T-cell (primary cell): ENCODE data around the gene RNASE8. TPM values are rescaled to one million over a fixed set of nuclear protein-coding genes. Genes with fewer than 3 reads are reported as not detected.
A peak's percentile ranks its signal among the peaks of the same experiment; 100 is the strongest.

Experiments
- ATAC-seq, 4 experiments: fragments of 200-7000 bp in 3 of 4; fragments of 150-1000 bp in 1 of 4; cut with Tn5 transposase; replicated peaks in 1 of 4; 1 replicate in 3 of 4; 2 replicates in 1 of 4; pipeline ENCODE4 v1.10.0; 2021; ENCODE audit warnings: moderate library complexity in 3 of 4, mild to moderate bottlenecking in 2 of 4, moderate number of reproducible peaks in 1 of 4
- CTCF ChIA-PET, 2 donors: fragments of 300-600 bp; sonication (Branson Sonifier 250); formaldehyde crosslinking; loops; one replicate each; lab custom pipeline; 2022; ENCODE audit warnings: antibody characterized with exemption in 2 of 2; lab: Charles Lee
- POLR2A ChIA-PET, 2 donors: fragments of 300-600 bp; sonication (Branson Sonifier 250); formaldehyde crosslinking; loops; one replicate each; lab custom pipeline; 2022; ENCODE audit warnings: antibody characterized with exemption in 2 of 2; lab: Charles Lee
- DNase-seq, 35 experiments: peaks; one replicate each; pipeline versions ENCODE4 v3.0.0 to v3.0.0-alpha.2; 2013 to 2023
- H3K27ac ChIP-seq: one replicate; pipeline ENCODE4 v1.5.1; 2013; ENCODE audit warnings: low read length
- H3K27me3 ChIP-seq, 2 experiments: replicated peaks in 1 of 2; 1 replicate in 1 of 2; 2 replicates in 1 of 2; pipeline versions ENCODE4 v1.6.1 to v1.7.0; 2013; ENCODE audit warnings: low read length in 1 of 2, mixed read lengths in 1 of 2; ENCODE audit not compliant: control insufficient read depth in 2 of 2, insufficient read depth in 2 of 2; ENCODE audit errors: extremely low read depth in 1 of 2
- H3K36me3 ChIP-seq, 2 donors: 1 replicate in 1 of 2; 2 replicates in 1 of 2; pipeline versions ENCODE4 v1.6.1 to v1.7.0; 2013; ENCODE audit warnings: low read length in 1 of 2; ENCODE audit not compliant: control insufficient read depth in 2 of 2, insufficient read depth in 1 of 2; ENCODE audit errors: extremely low read depth in 1 of 2
- H3K4me1 ChIP-seq, 2 experiments: 1 replicate in 1 of 2; 2 replicates in 1 of 2; pipeline versions ENCODE4 v1.6.1 to v1.7.0; 2013; ENCODE audit warnings: low read length in 2 of 2, mixed read lengths in 1 of 2; ENCODE audit not compliant: insufficient read depth in 2 of 2, control insufficient read depth in 1 of 2; ENCODE audit errors: extremely low read depth in 1 of 2
- H3K4me3 ChIP-seq, 2 donors: 1 replicate in 1 of 2; 2 replicates in 1 of 2; pipeline versions ENCODE4 v1.5.1 to v1.7.0; 2013; ENCODE audit warnings: mild to moderate bottlenecking in 2 of 2, low read length in 1 of 2, moderate library complexity in 1 of 2; ENCODE audit not compliant: control insufficient read depth in 1 of 2; ENCODE audit errors: extremely low read depth in 1 of 2
- H3K9me3 ChIP-seq: 2 replicates; pipeline ENCODE4 v1.7.0; 2013
- H3K27ac Mint-ChIP-seq, 2 donors: one replicate each; pipeline ENCODE4 v1.8.0; 2020 to 2021; ENCODE audit warnings: mild to moderate bottlenecking in 2 of 2, mixed read lengths in 2 of 2
- H3K27me3 Mint-ChIP-seq, 2 donors: one replicate each; pipeline ENCODE4 v1.8.0; 2021 to 2022; ENCODE audit warnings: mixed read lengths in 2 of 2
- H3K36me3 Mint-ChIP-seq: one replicate; pipeline ENCODE4 v1.8.0; 2021; ENCODE audit warnings: mixed read lengths
- H3K4me1 Mint-ChIP-seq, 3 donors: one replicate each; pipeline ENCODE4 v1.8.0; 2020 to 2022; ENCODE audit warnings: mixed read lengths in 3 of 3, mild to moderate bottlenecking in 1 of 3
- H3K4me3 Mint-ChIP-seq, 3 donors: one replicate each; pipeline ENCODE4 v1.8.0; 2020 to 2022; ENCODE audit warnings: mild to moderate bottlenecking in 3 of 3, mixed read lengths in 3 of 3, moderate library complexity in 3 of 3
- H3K9me3 Mint-ChIP-seq, 3 donors: one replicate each; pipeline ENCODE4 v1.8.0; 2020 to 2022; ENCODE audit warnings: mixed read lengths in 3 of 3
- WGBS: methylation state at CpG from one replicate; pipeline ENCODE4 v1.1.5; 2013; ENCODE audit warnings: missing lambda C conversion rate; ENCODE audit not compliant: insufficient coverage; 5-methylcytosine and 5-hydroxymethylcytosine counted together
- total RNA-seq, 35 experiments: library from RNA in 6 of 35; stranded (reverse) in 6 of 35; fragments of 120-200 nt in 1 of 35; gene quantifications; one replicate each; pipeline versions ENCODE4 v1.2.1 to v1.2.4 and lab custom pipeline; 2013 to 2026

RNASE8 gene
- total RNA-seq, 5 donors from 2014 or later (not counting 1 experiment from before 2014, with no cell fraction given) = not detected

DNA sequence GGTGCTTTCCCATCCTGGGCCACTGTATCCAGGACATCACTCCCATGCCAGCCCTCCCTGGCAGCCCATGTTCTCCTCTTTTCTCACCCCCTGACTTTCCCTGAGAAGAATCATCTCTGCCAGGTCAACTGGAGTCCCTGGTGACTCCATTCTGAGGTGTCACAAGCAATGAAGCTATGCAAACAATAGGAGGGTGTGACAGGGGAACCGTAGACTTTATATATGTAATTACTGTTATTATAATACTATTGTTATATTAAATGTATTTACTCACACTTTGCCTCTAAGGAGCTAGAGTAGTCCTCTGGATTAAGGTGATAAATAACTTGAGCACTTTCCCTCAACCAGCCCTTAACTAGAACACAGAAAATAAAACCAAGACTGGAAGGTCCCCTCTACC, 31.6 kb downstream of the RNASE8 start:
- Mint-ChIP-seq H3K27ac (no peak overlapping the region), H3K9me3 (no peaks in the 10 kb centered on the region), H3K27me3 (no peaks in the 10 kb centered on the region), H3K36me3 (peaks cover 3% of the 10 kb centered on the region), H3K4me3 (no peak overlapping the region), H3K4me1 (peaks cover 27 to 39% (median 38%) of the 10 kb centered on the region in 3 donors)
- no peak for ATAC-seq
- ChIA-PET CTCF (interaction anchor here (0.6 to 3.9 kb wide), 10 partner anchors 9 to 105 kb away, joined by 3 to 61 read pairs (median 10); partner anchors contain the start of genes ARHGEF40 (in 1 of the 2) and ZNF219 (in 1 of the 2)), POLR2A (no interaction called here)
- Histone ChIP-seq H3K36me3 (peaks cover 0 to 4% of the 10 kb centered on the region in 2 donors), H3K27ac (peak overlapping the region; percentile 96), H3K27me3 (no peaks in the 10 kb centered on the region), H3K4me1 (peaks cover 3 to 32% of the 10 kb centered on the region in 2 experiments), H3K4me3 (no peak overlapping the region), H3K9me3 (no peaks in the 10 kb centered on the region)
- DNase-seq = no peak
- no CpG with 5 or more reads among the region's 1 CpG for WGBS

DNA sequence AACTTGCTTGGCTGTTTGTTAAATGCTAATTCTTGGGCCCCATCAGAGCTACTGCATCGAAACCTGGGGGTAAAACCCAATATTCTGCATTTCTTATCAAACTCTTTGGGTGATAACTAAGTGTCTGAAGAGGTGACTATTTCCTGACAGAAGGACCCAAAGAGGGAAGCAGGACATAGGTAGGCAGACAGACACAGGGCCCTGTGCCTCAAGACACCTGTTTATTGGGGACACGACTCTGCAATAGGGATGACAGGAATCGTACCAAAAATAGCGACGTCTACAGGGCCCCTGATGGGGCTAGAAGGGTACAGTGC, 32.2 kb downstream of the RNASE8 start:
- Histone ChIP-seq H3K9me3 (no peaks in the 10 kb centered on the region), H3K27me3 (no peaks in the 10 kb centered on the region), H3K4me1 (peaks cover 3 to 32% of the 10 kb centered on the region in 2 experiments), H3K27ac (no peak overlapping the region), H3K4me3 (no peak overlapping the region), H3K36me3 (peaks cover 0 to 4% of the 10 kb centered on the region in 2 donors)
- no peak for ATAC-seq
- Mint-ChIP-seq H3K27me3 (no peaks in the 10 kb centered on the region), H3K27ac (no peak overlapping the region), H3K4me1 (peaks cover 27 to 39% (median 38%) of the 10 kb centered on the region in 3 donors), H3K36me3 (peaks cover 3% of the 10 kb centered on the region), H3K4me3 (no peak overlapping the region), H3K9me3 (no peaks in the 10 kb centered on the region)
- ChIA-PET CTCF (interaction anchor here (0.6 to 3.9 kb wide), 9 partner anchors 9 to 104 kb away, joined by 3 to 61 read pairs (median 12); partner anchors contain the start of gene ZNF219 (in 1 of the 2)), POLR2A (no interaction called here)
- 77% methylated on average over 3 of the region's 5 CpGs for WGBS
- DNase-seq = no peak

DNA sequence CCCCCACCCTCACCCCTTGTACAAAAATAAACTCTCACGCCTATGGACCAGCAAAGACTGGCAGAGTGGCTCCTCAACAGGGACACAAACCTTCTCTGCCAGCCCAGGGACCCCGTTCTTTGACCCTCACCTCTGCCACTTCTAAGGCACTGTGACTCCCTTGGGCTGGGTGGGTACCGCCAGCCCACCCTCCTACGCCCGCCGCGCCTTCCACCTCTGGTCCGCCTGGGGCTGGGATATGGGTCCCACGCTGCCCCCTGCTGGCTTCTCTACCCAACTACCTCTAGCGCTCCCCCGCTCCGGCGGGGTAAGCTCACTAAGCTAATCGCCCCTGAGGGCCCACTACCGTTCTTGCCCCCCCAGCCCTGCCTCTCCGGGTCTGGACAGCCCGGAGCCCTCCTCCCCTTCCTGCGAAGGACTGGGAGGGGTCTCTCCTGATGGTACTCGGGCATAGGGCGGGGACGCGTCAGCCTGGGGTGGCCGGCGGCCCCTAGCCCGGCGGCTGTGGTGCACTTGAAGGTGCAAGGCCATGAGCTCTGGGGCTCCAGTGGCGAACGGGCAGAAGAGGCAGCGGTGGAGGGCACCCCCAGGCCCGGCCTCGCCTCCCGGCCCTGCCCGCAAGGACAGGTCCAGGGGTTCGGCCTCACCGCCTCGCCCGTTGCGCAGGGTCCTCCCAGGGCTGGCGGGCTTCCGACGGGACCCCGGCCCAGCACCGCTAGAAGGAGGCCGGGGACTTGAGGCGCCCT, 32.7 kb downstream of the RNASE8 start:
- peaks cover 3 to 32% of the 10 kb centered on the region in 2 experiments for H3K4me1 ChIP-seq
- no peaks in the 10 kb centered on the region for H3K9me3 ChIP-seq
- Mint-ChIP-seq H3K4me3 (no peak overlapping the region), H3K27me3 (no peaks in the 10 kb centered on the region), H3K4me1 (peaks cover 27 to 39% (median 38%) of the 10 kb centered on the region in 3 donors), H3K9me3 (no peaks in the 10 kb centered on the region), H3K36me3 (peaks cover 3% of the 10 kb centered on the region), H3K27ac (no peak overlapping the region)
- WGBS = 94% methylated on average over 33 of the region's 45 CpGs
- ChIA-PET POLR2A (no interaction called here), CTCF (interaction anchor here (0.6 to 3.9 kb wide), 6 partner anchors 14 to 118 kb away, joined by 4 to 61 read pairs (median 13); no protein-coding TSS in a partner anchor)
- ATAC-seq = no peak
- H3K27ac ChIP-seq = no peak overlapping the region
- H3K4me3 ChIP-seq = no peak overlapping the region
- DNase-seq = peak in 4 of 35 experiments; percentile 12 to 44 (median 32)
- peaks cover 0 to 4% of the 10 kb centered on the region in 2 donors for H3K36me3 ChIP-seq
- no peaks in the 10 kb centered on the region for H3K27me3 ChIP-seq

DNA sequence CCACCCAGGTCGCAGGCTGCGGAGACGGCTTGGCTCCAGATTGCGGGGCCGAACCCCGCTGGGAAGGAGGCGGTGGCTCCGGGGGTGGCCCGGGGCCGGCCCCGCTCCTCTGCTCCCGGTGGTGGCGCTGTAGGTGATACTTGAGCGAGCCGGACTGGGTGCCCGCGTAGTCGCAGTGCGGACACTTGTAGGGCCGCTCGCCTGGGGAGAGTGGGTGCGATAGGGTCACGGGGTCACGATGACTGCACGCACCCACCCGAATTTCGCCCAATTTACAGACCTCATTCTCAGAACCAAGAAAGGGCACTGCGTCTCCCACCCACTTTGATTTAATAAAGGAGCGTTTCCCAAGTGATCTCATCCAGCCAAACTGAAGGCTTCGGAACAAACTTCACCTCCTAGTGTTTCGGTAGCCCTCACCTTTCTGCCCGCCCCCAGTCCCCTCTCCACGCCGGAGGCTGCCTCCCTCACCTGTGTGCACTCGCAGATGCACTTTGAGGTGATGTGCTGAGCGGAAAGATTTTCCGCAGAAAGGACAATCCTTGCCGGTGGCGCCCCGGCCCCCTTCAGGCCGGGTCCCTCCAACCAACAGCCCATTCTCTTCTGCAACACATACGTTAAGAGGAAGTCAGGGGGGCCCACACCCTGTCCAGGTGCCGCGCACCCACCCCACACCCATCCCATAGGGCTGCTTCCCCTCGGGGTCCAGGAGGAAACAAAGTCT, 33.5 kb downstream of the RNASE8 start:
- CTCF ChIA-PET = interaction anchor here (0.6 to 3.9 kb wide), 7 partner anchors 13 to 119 kb away, joined by 4 to 50 read pairs (median 24); partner anchors contain the start of gene ARHGEF40 (in 1 of the 2)

DNA sequence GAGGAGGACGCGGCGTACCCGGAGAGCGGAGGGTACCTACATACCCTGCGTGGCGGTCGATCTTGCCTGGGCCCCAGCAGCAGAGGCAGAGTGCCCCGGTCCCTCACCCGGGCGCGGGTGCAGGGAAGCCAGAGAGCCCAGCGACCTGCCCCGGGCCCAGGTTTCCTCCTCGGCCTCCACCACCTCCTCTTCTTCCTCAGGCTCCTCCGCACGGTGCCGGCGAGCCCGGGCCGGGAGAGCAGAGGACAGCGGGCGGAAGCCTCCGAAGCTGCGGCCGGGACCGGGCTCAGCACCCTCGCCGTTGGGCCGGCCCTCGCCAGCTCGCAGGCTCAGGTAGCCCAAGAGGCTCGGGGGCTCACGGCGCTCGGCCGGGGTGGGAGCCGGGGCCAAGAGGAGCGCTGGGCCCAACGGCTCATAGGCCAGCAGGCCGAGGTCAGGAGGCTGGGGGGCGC, 34.2 kb downstream of the RNASE8 start:
- POLR2A ChIA-PET = interaction anchor here in 1 of 2 donors (0.6 to 0.7 kb wide), 2 partner anchors 101 to 762 kb away, joined by 3 to 4 read pairs; no protein-coding TSS in a partner anchor
- peaks cover 3% of the 10 kb centered on the region for H3K36me3 Mint-ChIP-seq
- H3K9me3 Mint-ChIP-seq = no peaks in the 10 kb centered on the region
- H3K4me3 Mint-ChIP-seq = no peak overlapping the region
- Histone ChIP-seq H3K27ac (no peak overlapping the region), H3K4me1 (peaks cover 3 to 29% of the 10 kb centered on the region in 2 experiments), H3K9me3 (no peaks in the 10 kb centered on the region), H3K36me3 (peaks cover 0 to 4% of the 10 kb centered on the region in 2 donors), H3K27me3 (no peaks in the 10 kb centered on the region), H3K4me3 (no peak overlapping the region)
- WGBS = 94% methylated on average over 42 of the region's 42 CpGs
- ATAC-seq = no peak
- CTCF ChIA-PET = interaction anchor here (0.6 to 4.8 kb wide), 16 partner anchors 9 to 121 kb away, joined by 3 to 68 read pairs (median 6); partner anchors contain the start of genes ARHGEF40 (in 1 of the 2) and TMEM253 (in 1 of the 2)
- no peaks in the 10 kb centered on the region for H3K27me3 Mint-ChIP-seq
- peaks cover 22 to 32% (median 28%) of the 10 kb centered on the region in 3 donors for H3K4me1 Mint-ChIP-seq
- DNase-seq = no peak
- no peak overlapping the region for H3K27ac Mint-ChIP-seq

More for the DNA sequence above, 33.5 kb downstream of the RNASE8 start:
- peaks cover 0 to 4% of the 10 kb centered on the region in 2 donors for H3K36me3 ChIP-seq
- DNase-seq = no peak
- no peaks in the 10 kb centered on the region for H3K9me3 Mint-ChIP-seq
- peaks cover 26 to 35% (median 34%) of the 10 kb centered on the region in 3 donors for H3K4me1 Mint-ChIP-seq
- H3K27ac ChIP-seq = no peak overlapping the region
- H3K36me3 Mint-ChIP-seq = peaks cover 3% of the 10 kb centered on the region
- WGBS = 98% methylated on average over 35 of the region's 45 CpGs
- H3K4me3 ChIP-seq = no peak overlapping the region
- POLR2A ChIA-PET = interaction anchor here in 1 of 2 donors (0.7 kb wide), 1 partner anchor 102 kb away, joined by 3 read pairs; no protein-coding TSS in a partner anchor
- H3K27me3 Mint-ChIP-seq = no peaks in the 10 kb centered on the region
- H3K4me1 ChIP-seq = peaks cover 3 to 32% of the 10 kb centered on the region in 2 experiments
- H3K4me3 Mint-ChIP-seq = no peak overlapping the region
- H3K27me3 ChIP-seq = no peaks in the 10 kb centered on the region
- H3K9me3 ChIP-seq = no peaks in the 10 kb centered on the region
- no peak for ATAC-seq
- no peak overlapping the region for H3K27ac Mint-ChIP-seq
